Trophoblast cell (in vitro differentiated cells and primary cell): ENCODE data around the gene FAM13A.
A peak's percentile ranks its signal among the peaks of the same experiment; 100 is the strongest.

ENCODE experiments used
- DNase-seq, 2 donors: peaks; one replicate each; pipeline ENCODE4 v3.0.0-alpha.2; 2016
- H2AFZ ChIP-seq: 2 replicates; pipeline ENCODE4 v1.6.1; 2013; ENCODE audit warnings: low read length, moderate library complexity, mild to moderate bottlenecking; ENCODE audit not compliant: insufficient read depth, poor library complexity
- H2AK5ac ChIP-seq: 2 replicates; pipeline ENCODE4 v1.6.1; 2013; ENCODE audit warnings: mild to moderate bottlenecking, low read length
- H2BK120ac ChIP-seq: 2 replicates; pipeline ENCODE4 v1.6.1; 2013; ENCODE audit warnings: low read length, mild to moderate bottlenecking, moderate library complexity; ENCODE audit not compliant: insufficient read depth, poor library complexity
- H2BK12ac ChIP-seq: 2 replicates; pipeline ENCODE4 v1.6.1; 2013; ENCODE audit warnings: mild to moderate bottlenecking, low read length, moderate library complexity
- H2BK5ac ChIP-seq: 2 replicates; pipeline ENCODE4 v1.6.1; 2013; ENCODE audit warnings: low read length, low read depth, moderate library complexity, mild to moderate bottlenecking; ENCODE audit not compliant: poor library complexity
- H3K14ac ChIP-seq: 2 replicates; pipeline ENCODE4 v1.6.1; 2013; ENCODE audit warnings: mild to moderate bottlenecking, low read length
- H3K18ac ChIP-seq: 2 replicates; pipeline ENCODE4 v1.6.1; 2013; ENCODE audit warnings: mild to moderate bottlenecking, low read length
- H3K23ac ChIP-seq: 2 replicates; pipeline ENCODE4 v1.6.1; 2013; ENCODE audit warnings: low read length
- H3K27ac ChIP-seq: 2 replicates; pipeline ENCODE4 v1.5.1; 2013; ENCODE audit warnings: low read depth, mild to moderate bottlenecking, inconsistent platforms, low read length, moderate library complexity
- H3K27me3 ChIP-seq: 2 replicates; pipeline ENCODE4 v1.6.1; 2013; ENCODE audit warnings: inconsistent platforms, mild to moderate bottlenecking, low read length, moderate library complexity; ENCODE audit not compliant: insufficient read depth
- H3K36me3 ChIP-seq, 2 experiments: 1 replicate in 1 of 2; 2 replicates in 1 of 2; pipeline ENCODE4 v1.6.1; 2013; ENCODE audit warnings: low read length in 2 of 2, mild to moderate bottlenecking in 2 of 2, moderate library complexity in 1 of 2; ENCODE audit not compliant: insufficient read depth in 2 of 2, control insufficient read depth in 1 of 2
- H3K4ac ChIP-seq: 2 replicates; pipeline ENCODE4 v1.6.1; 2013; ENCODE audit warnings: low read depth, mild to moderate bottlenecking, low read length, moderate library complexity
- H3K4me1 ChIP-seq, 2 experiments: 1 replicate in 1 of 2; 2 replicates in 1 of 2; pipeline ENCODE4 v1.6.1; 2013; ENCODE audit warnings: low read length in 2 of 2, mild to moderate bottlenecking in 2 of 2, moderate library complexity in 1 of 2; ENCODE audit not compliant: insufficient read depth in 2 of 2, control insufficient read depth in 1 of 2
- H3K4me2 ChIP-seq: 2 replicates; pipeline ENCODE4 v1.6.1; 2013; ENCODE audit warnings: inconsistent platforms, mild to moderate bottlenecking, low read length, moderate library complexity
- H3K4me3 ChIP-seq: 2 replicates; pipeline ENCODE4 v1.5.1; 2013; ENCODE audit warnings: mild to moderate bottlenecking, low read depth, low read length, inconsistent platforms
- H3K79me1 ChIP-seq: one replicate; pipeline ENCODE4 v1.6.1; 2013; ENCODE audit warnings: low read length
- H3K79me2 ChIP-seq: 2 replicates; pipeline ENCODE4 v1.6.1; 2013; ENCODE audit warnings: low read length, mild to moderate bottlenecking; ENCODE audit not compliant: control insufficient read depth, insufficient read depth, poor library complexity
- H3K9ac ChIP-seq: 2 replicates; pipeline ENCODE4 v1.6.1; 2013; ENCODE audit warnings: mild to moderate bottlenecking, low read length
- H3K9me3 ChIP-seq: 2 replicates; pipeline ENCODE4 v1.6.1; 2013; ENCODE audit warnings: low read depth, mild to moderate bottlenecking, control low read depth, inconsistent platforms, low read length; ENCODE audit not compliant: insufficient read depth
- H4K12ac ChIP-seq: 2 replicates; pipeline ENCODE4 v1.6.1; 2013; ENCODE audit warnings: low read depth, mild to moderate bottlenecking, low read length, moderate library complexity
- H4K8ac ChIP-seq: 2 replicates; pipeline ENCODE4 v1.6.1; 2013; ENCODE audit warnings: low read depth, mild to moderate bottlenecking, low read length, moderate library complexity
- H4K91ac ChIP-seq: one replicate; pipeline ENCODE4 v1.6.1; 2013; ENCODE audit warnings: low read depth, mild to moderate bottlenecking, low read length, moderate library complexity
- WGBS: extraction: QIAGEN DNeasy Blood & Tissue Kit; methylation state at CpG from one replicate; pipeline ENCODE4 v1.1.7; 2013; ENCODE audit warnings: missing lambda C conversion rate; ENCODE audit not compliant: insufficient read length, insufficient coverage; ENCODE audit errors: extremely low coverage; 5-methylcytosine and 5-hydroxymethylcytosine counted together

Gene FAM13A

DNA sequence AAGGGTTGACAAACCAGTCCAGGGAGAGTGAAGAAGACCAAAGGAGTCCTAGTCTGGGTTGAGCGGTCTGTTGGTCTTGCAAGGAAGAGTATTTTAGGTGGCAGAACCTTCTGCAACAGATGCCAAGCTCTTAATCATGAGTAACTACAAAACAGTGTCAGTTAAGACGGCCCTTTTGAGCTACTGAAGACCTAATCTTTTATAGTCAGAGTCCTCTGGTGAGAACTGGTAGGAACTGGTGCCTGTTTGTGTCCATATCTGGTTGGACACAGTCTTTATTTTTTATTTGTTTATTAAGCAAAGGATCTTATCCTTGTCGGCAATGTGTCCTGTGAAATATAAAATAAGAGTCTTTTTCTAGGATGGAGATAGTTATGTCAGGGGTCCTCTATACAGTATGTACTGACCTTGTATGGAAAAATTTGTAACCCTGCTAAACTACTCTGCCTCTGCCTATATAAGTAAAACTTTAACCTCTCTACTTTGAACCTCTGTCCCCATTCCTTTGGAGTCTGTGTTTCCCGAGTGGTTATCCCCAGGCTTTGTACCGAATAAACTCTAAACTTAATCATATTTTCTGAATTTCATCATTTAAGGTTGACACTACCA is 47.1 kb downstream of the FAM13A start:
- H3K4me2 ChIP-seq, result no peak overlapping the region
- no peak overlapping the region for H4K91ac ChIP-seq
- no CpG with 5 or more reads among the region's 5 CpGs for WGBS
- H3K23ac ChIP-seq, result no peak overlapping the region
- no peak overlapping the region for H2BK5ac ChIP-seq
- H4K12ac ChIP-seq, result no peak overlapping the region
- H2BK12ac ChIP-seq, result no peak overlapping the region
- no peaks in the 10 kb centered on the region for H3K4me1 ChIP-seq
- H4K8ac ChIP-seq, result no peak overlapping the region
- no peak overlapping the region for H3K4me3 ChIP-seq
- H3K9ac ChIP-seq, result no peak overlapping the region
- H3K27ac ChIP-seq, result no peak overlapping the region
- no peak overlapping the region for H2AK5ac ChIP-seq
- H3K18ac ChIP-seq, result no peak overlapping the region
- no peak overlapping the region for H3K4ac ChIP-seq
- H3K36me3 ChIP-seq, result peaks cover 0 to 7% of the 10 kb centered on the region in 2 experiments
- no peak overlapping the region for H3K14ac ChIP-seq
- H3K9me3 ChIP-seq, result peaks cover 2% of the 10 kb centered on the region
- H3K27me3 ChIP-seq, result no peaks in the 10 kb centered on the region
- H2AFZ ChIP-seq, result no peak overlapping the region
- H3K79me2 ChIP-seq, result no peaks in the 10 kb centered on the region
- H3K79me1 ChIP-seq, result no peaks in the 10 kb centered on the region
- no peak overlapping the region for H2BK120ac ChIP-seq
- DNase-seq, result no peak

DNA sequence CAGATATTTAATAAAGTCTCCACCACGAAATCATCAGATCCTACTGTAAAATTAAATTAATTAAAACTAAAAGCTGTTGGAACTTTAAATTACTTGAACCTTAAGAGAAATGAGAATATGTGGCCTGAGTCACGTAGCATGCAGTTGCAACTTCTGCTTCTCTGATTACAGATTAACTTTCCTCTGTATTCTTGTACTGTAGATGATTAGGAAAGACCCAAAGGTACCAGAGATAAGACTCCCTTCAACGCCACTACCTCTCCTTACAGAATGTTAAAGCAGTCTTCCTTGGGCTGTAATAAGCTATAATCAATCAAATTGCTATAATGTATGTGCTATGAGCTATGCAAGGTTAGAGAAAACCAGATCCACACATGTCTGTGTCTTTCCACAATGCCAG is 47.9 kb downstream of the FAM13A start:
- no peak overlapping the region for H3K4me3 ChIP-seq
- no peak overlapping the region for H2BK5ac ChIP-seq
- H3K27me3 ChIP-seq, result no peaks in the 10 kb centered on the region
- no peak overlapping the region for H3K4me2 ChIP-seq
- H4K8ac ChIP-seq, result no peak overlapping the region
- peaks cover 2% of the 10 kb centered on the region for H3K9me3 ChIP-seq
- H3K79me1 ChIP-seq, result no peaks in the 10 kb centered on the region
- H3K4me1 ChIP-seq, result no peaks in the 10 kb centered on the region
- peak in 1 of 2 donors; percentile 15 for DNase-seq
- no peak overlapping the region for H4K91ac ChIP-seq
- H2AK5ac ChIP-seq, result no peak overlapping the region
- no peak overlapping the region for H2BK12ac ChIP-seq
- H3K14ac ChIP-seq, result no peak overlapping the region
- H3K23ac ChIP-seq, result no peak overlapping the region
- H3K79me2 ChIP-seq, result no peaks in the 10 kb centered on the region
- H3K36me3 ChIP-seq, result peaks cover 0 to 7% of the 10 kb centered on the region in 2 experiments
- H3K27ac ChIP-seq, result no peak overlapping the region
- no peak overlapping the region for H4K12ac ChIP-seq
- H3K4ac ChIP-seq, result no peak overlapping the region
- WGBS, result no CpG with 5 or more reads among the region's 3 CpGs
- H3K18ac ChIP-seq, result no peak overlapping the region
- no peak overlapping the region for H2AFZ ChIP-seq
- H3K9ac ChIP-seq, result no peak overlapping the region
- no peak overlapping the region for H2BK120ac ChIP-seq

DNA sequence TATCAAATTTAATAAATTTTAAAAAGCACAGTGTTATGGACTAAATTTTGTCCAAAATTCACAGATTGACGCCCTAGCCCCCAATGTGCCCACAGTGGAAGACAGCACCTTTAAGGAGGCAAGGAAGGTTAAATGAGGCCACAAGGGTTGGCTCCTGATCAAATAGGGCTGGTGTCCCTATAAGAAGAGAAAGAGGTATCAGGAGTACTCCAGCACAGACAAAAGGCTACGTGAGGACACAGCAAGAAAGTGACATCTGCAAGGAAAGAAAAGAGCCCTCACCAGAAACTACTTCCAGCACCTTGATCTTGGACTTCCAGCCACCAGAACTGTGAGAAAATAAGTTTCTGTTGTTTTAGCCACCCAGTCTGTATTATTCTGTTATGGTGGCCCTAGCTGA is 48.8 kb downstream of the FAM13A start:
- H3K79me2 ChIP-seq, result no peaks in the 10 kb centered on the region
- H4K91ac ChIP-seq, result no peak overlapping the region
- H3K27ac ChIP-seq, result no peak overlapping the region
- H2AK5ac ChIP-seq, result no peak overlapping the region
- H2BK120ac ChIP-seq, result no peak overlapping the region
- no peak overlapping the region for H2AFZ ChIP-seq
- DNase-seq, result no peak
- no CpG with 5 or more reads among the region's 2 CpGs for WGBS
- H4K12ac ChIP-seq, result no peak overlapping the region
- no peak overlapping the region for H3K18ac ChIP-seq
- no peak overlapping the region for H3K4me3 ChIP-seq
- H3K9me3 ChIP-seq, result no peaks in the 10 kb centered on the region
- H3K79me1 ChIP-seq, result no peaks in the 10 kb centered on the region
- H2BK12ac ChIP-seq, result no peak overlapping the region
- H2BK5ac ChIP-seq, result no peak overlapping the region
- H3K4ac ChIP-seq, result no peak overlapping the region
- H3K9ac ChIP-seq, result no peak overlapping the region
- H3K4me2 ChIP-seq, result no peak overlapping the region
- no peak overlapping the region for H4K8ac ChIP-seq
- H3K14ac ChIP-seq, result no peak overlapping the region
- H3K36me3 ChIP-seq, result peaks cover 0 to 5% of the 10 kb centered on the region in 2 experiments
- no peaks in the 10 kb centered on the region for H3K27me3 ChIP-seq
- H3K23ac ChIP-seq, result no peak overlapping the region
- H3K4me1 ChIP-seq, result no peaks in the 10 kb centered on the region

DNA sequence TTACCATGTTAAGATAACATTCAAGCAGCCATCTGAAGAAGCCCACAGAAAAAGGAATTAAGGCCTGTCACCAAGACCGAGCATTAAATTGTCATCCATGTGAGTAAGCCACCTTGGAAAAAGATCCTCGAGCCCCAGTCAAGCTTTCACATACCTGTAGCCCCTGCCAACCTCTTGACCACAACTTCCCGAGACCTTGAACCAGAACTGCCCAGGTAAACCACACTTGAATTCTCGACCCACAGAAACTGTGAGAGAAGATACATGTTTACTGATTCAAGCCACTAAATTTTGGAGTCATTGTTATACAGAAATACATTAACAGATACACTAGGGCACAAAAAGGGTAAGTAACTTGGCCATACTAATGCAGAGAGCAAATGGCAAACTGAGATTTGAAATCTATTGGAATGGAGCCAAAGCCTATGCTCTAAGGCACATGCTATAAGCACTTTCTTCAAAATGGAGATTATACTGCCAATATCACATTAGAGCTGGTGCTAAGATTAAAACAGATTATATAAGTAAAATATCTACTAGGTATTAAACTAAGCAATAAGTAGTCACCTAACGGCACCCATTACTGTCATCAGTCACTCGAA is 49.5 kb downstream of the FAM13A start:
- no peak overlapping the region for H3K23ac ChIP-seq
- no peak overlapping the region for H4K12ac ChIP-seq
- no peak overlapping the region for H2AFZ ChIP-seq
- no peaks in the 10 kb centered on the region for H3K79me1 ChIP-seq
- no peak overlapping the region for H2BK120ac ChIP-seq
- H3K4me1 ChIP-seq, result no peaks in the 10 kb centered on the region
- H4K91ac ChIP-seq, result no peak overlapping the region
- peaks cover 0 to 3% of the 10 kb centered on the region in 2 experiments for H3K36me3 ChIP-seq
- no peak overlapping the region for H3K4me2 ChIP-seq
- H3K18ac ChIP-seq, result no peak overlapping the region
- no peaks in the 10 kb centered on the region for H3K9me3 ChIP-seq
- H3K4me3 ChIP-seq, result no peak overlapping the region
- H3K27ac ChIP-seq, result no peak overlapping the region
- no peak overlapping the region for H3K4ac ChIP-seq
- H3K9ac ChIP-seq, result no peak overlapping the region
- H3K79me2 ChIP-seq, result no peaks in the 10 kb centered on the region
- H2BK5ac ChIP-seq, result no peak overlapping the region
- no peak for DNase-seq
- no peak overlapping the region for H2BK12ac ChIP-seq
- no peaks in the 10 kb centered on the region for H3K27me3 ChIP-seq
- WGBS, result no CpG with 5 or more reads among the region's 6 CpGs
- no peak overlapping the region for H2AK5ac ChIP-seq
- H3K14ac ChIP-seq, result no peak overlapping the region
- H4K8ac ChIP-seq, result no peak overlapping the region
